ENCODE measurements around the gene HLA-B.

DNA sequence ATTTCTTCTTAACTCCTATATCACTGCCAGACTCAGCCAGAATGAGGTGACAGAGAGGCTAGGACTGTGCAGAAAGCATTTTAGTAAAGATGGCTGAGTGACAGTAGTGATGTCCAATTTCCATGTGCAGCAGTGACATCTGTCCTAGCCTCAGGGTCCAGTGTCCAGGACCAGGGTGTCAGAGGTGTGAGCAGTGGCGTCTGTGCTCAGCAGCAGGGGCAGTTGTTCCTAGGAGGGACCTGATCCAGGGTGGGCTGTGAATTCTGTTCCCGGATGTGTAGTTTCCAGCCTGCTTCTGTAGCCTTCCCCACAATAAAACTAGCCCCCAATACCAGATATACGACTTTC lies 6.0 kb downstream of the HLA-B start:
- TF ChIP-seq, protein P1, sequence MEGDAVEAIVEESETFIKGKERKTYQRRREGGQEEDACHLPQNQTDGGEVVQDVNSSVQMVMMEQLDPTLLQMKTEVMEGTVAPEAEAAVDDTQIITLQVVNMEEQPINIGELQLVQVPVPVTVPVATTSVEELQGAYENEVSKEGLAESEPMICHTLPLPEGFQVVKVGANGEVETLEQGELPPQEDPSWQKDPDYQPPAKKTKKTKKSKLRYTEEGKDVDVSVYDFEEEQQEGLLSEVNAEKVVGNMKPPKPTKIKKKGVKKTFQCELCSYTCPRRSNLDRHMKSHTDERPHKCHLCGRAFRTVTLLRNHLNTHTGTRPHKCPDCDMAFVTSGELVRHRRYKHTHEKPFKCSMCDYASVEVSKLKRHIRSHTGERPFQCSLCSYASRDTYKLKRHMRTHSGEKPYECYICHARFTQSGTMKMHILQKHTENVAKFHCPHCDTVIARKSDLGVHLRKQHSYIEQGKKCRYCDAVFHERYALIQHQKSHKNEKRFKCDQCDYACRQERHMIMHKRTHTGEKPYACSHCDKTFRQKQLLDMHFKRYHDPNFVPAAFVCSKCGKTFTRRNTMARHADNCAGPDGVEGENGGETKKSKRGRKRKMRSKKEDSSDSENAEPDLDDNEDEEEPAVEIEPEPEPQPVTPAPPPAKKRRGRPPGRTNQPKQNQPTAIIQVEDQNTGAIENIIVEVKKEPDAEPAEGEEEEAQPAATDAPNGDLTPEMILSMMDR (IDR thresholded peaks at IDR 0.05) = no peak
- TF ChIP-seq POLR2A (IDR thresholded peaks at IDR 0.05) = no peak
